Esophagus squamous epithelium (tissue), 5 donors: ENCODE results near the gene AGTRAP. TPM values are rescaled to one million over a fixed set of nuclear protein-coding genes. Genes with fewer than 3 reads are reported as not detected.

Experiments
- DNase-seq: peaks from one replicate; lab custom pipeline; 2025; lab: John Stamatoyannopoulos, UW
- H3K27ac ChIP-seq, 4 donors: fragments of 200-600 bp; sonication (generic); one replicate each; pipeline ENCODE4 v1.5.1; 2016 to 2019; ENCODE audit warnings: mild to moderate bottlenecking in 1 of 4
- H3K27me3 ChIP-seq, 4 donors: fragments of 200-600 bp; sonication (generic); 1 replicate in 3 of 4; 2 replicates in 1 of 4; pipeline versions ENCODE4 v1.5.1 to v1.6.0; 2017 to 2021; ENCODE audit warnings: antibody characterized with exemption in 1 of 4
- H3K36me3 ChIP-seq, 3 donors: fragments of 200-600 bp; sonication (generic); one replicate each; pipeline ENCODE4 v1.5.1; 2016 to 2019
- H3K4me1 ChIP-seq, 3 donors: fragments of 200-600 bp; sonication (generic); one replicate each; pipeline ENCODE4 v1.5.1; 2017 to 2019
- H3K4me3 ChIP-seq, 4 donors: fragments of 200-600 bp; sonication (generic); 1 replicate in 3 of 4; 2 replicates in 1 of 4; pipeline ENCODE4 v1.5.1; 2016 to 2019; ENCODE audit warnings: mild to moderate bottlenecking in 2 of 4, moderate library complexity in 1 of 4
- H3K9me3 ChIP-seq, 3 donors: fragments of 200-600 bp; sonication (generic); one replicate each; pipeline ENCODE4 v1.5.1; 2016 to 2019
- POLR2A ChIP-seq, 4 donors: fragments of 450-650 bp; IDR thresholded peaks; one replicate each; pipeline ENCODE4 v1.6.1; 2017; ENCODE audit warnings: antibody characterized with exemption in 4 of 4, mild to moderate bottlenecking in 4 of 4, moderate library complexity in 3 of 4
- WGBS, 2 donors: methylation state at CpG; one replicate each; pipeline ENCODE4 v1.1.5; 2018; 5-methylcytosine and 5-hydroxymethylcytosine counted together
- intact Hi-C: fragments of 100-400 bp; cut with DNase I; formaldehyde crosslinking; loops from one replicate; pipeline ENCODE4 v1.15.0; 2022
- total RNA-seq, 4 donors: library from RNA; depleted of rRNA; stranded (reverse); fragments of >200 nt; gene quantifications; one replicate each; pipeline ENCODE4 v1.1.0, GENCODE V29; 2016
- TF ChIP-seq, protein P1 (sequence below), 6 experiments: fragments of 450-650 bp in 4 of 6; fragments of 200-600 bp in 2 of 6; sonication (generic) in 2 of 6; IDR thresholded peaks; one replicate each; pipeline ENCODE4 v1.5.1; 2016 to 2019; ENCODE audit warnings: antibody characterized with exemption in 6 of 6, mild to moderate bottlenecking in 4 of 6, moderate library complexity in 4 of 6
- donor health status: DM: yes; HTN: yes; CAD: no.

AGTRAP gene
- total RNA-seq, 4 donors from 2014 or later: 34.5 to 89.5 (median 50.7) TPM

DNA sequence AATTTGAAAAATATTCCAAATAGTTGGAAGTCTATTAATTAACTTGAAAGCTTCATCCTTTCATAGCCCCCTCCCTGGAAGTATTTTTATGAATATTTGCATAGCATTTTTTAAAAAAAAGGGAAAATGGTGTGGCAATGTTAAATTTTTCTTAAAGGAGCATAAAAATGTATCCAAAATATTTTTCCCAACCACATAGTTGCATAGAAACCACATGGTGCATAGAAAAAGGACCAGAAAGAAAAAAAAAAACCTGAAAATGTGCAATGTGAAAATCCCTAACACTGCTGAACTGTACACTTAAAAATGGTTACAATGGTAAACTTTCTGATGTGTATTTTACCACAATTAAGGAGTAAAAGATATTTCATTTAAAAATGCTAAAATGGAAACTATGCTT is 34.1 kb downstream of the AGTRAP start:
- Histone ChIP-seq H3K36me3 (no peaks in the 10 kb centered on the region), H3K4me1 (no peaks in the 10 kb centered on the region), H3K9me3 (no peaks in the 10 kb centered on the region), H3K4me3 (no peak overlapping the region), H3K27ac (no peak overlapping the region), H3K27me3 (peaks cover 0 to 16% (median 0%) of the 10 kb centered on the region in 4 donors)
- no peak for TF ChIP-seq POLR2A (IDR thresholded peaks at IDR 0.05)
- TF ChIP-seq, protein P1, sequence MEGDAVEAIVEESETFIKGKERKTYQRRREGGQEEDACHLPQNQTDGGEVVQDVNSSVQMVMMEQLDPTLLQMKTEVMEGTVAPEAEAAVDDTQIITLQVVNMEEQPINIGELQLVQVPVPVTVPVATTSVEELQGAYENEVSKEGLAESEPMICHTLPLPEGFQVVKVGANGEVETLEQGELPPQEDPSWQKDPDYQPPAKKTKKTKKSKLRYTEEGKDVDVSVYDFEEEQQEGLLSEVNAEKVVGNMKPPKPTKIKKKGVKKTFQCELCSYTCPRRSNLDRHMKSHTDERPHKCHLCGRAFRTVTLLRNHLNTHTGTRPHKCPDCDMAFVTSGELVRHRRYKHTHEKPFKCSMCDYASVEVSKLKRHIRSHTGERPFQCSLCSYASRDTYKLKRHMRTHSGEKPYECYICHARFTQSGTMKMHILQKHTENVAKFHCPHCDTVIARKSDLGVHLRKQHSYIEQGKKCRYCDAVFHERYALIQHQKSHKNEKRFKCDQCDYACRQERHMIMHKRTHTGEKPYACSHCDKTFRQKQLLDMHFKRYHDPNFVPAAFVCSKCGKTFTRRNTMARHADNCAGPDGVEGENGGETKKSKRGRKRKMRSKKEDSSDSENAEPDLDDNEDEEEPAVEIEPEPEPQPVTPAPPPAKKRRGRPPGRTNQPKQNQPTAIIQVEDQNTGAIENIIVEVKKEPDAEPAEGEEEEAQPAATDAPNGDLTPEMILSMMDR (IDR thresholded peaks at IDR 0.05): no peak
- DNase-seq: no peak
- intact Hi-C loops: no loop called here

DNA sequence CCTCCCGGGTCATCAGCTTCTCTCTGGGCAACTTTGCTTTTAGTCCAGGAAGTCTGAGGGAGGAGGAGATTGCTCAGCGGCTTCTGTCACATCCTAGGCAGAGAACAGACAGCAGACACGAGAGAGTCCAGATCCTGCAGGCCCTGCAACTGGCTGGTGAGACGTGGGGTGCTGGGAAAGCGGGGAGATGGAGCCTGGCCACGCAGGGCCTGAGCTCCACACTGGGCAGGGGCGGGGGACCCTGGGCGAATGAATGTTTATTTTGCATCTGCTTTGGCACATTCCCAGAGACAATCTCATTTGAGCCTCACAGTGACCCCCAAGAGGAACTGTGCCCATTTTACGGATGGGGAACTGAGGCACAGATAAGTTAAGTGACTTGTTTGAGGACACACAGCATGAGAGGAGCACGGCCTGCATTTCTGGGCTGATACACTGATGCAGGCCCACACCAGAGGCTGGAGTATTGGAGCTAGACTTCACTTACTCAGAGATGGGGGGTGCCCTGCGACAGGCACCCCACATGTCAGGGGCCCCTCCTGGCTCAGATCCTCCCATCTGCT is 35.6 kb downstream of the AGTRAP start:
- intact Hi-C loops: no loop called here
- Histone ChIP-seq H3K4me1 (no peaks in the 10 kb centered on the region), H3K27ac (no peak overlapping the region), H3K4me3 (no peak overlapping the region), H3K27me3 (peaks cover 0 to 5% (median 0%) of the 10 kb centered on the region in 4 donors), H3K36me3 (no peaks in the 10 kb centered on the region), H3K9me3 (no peaks in the 10 kb centered on the region)
- TF ChIP-seq, protein P1 (IDR thresholded peaks at IDR 0.05): no peak
- no peak for TF ChIP-seq POLR2A (IDR thresholded peaks at IDR 0.05)
- no peak for DNase-seq
- 62 to 64% methylated on average over 8 of the region's 11 CpGs for WGBS, 2 donors

DNA sequence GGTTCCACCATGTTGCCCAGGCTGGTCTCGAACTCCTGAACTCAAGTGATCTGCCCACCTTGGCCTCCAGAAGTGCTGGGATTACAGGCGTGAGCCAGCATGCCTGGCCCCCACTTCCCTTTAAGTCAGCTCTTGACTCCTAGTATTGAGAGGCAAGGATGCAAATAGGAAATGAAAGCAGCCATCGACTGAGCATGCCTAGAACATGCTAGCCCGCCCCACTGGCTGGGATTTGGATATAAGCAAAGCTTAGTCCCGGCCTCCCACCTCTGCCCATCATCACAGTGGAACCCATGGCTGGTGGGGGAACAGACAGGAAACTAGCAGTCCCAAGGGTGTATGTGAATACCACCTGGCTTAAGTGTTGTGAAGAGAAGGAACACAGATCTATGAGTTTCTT is 36.5 kb downstream of the AGTRAP start:
- TF ChIP-seq POLR2A (IDR thresholded peaks at IDR 0.05): no peak
- TF ChIP-seq, protein P1 (IDR thresholded peaks at IDR 0.05): no peak
- 50 to 52% methylated on average over 1 to 2 of the region's 5 CpGs for WGBS, 2 donors
- intact Hi-C loops: no loop called here

DNA sequence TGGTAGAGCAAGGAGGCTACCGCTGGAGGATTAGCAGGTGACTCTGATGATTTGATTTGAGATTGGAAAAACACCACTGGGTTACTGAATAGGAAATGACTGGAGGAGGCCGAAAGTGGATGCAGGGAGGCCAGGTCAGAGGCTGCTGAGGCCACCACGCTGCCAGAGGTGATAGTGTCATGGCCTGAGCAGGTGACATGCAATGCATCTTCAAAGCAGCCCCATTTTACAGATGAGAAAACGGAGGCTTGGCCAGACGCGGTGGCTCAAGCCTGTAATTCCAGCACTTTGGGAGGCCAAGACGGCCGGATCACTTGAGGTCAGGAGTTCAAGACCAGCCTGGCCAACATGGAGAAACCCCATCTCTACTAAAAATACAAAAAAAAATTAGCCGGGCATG is 38.8 kb downstream of the AGTRAP start:
- DNase-seq: no peak
- no peaks in the 10 kb centered on the region for H3K4me1 ChIP-seq
- TF ChIP-seq, protein P1 (IDR thresholded peaks at IDR 0.05): no peak
- no peak for TF ChIP-seq POLR2A (IDR thresholded peaks at IDR 0.05)
- H3K36me3 ChIP-seq: no peaks in the 10 kb centered on the region
- no peak overlapping the region for H3K27ac ChIP-seq
- no peaks in the 10 kb centered on the region for H3K9me3 ChIP-seq
- no peaks in the 10 kb centered on the region for H3K27me3 ChIP-seq
- intact Hi-C loops: no loop called here
- WGBS, 2 donors: 81 to 92% methylated on average over 9 of the region's 9 CpGs
- no peak overlapping the region for H3K4me3 ChIP-seq

More for the DNA sequence above, 36.5 kb downstream of the AGTRAP start:
- Histone ChIP-seq H3K36me3 (no peaks in the 10 kb centered on the region), H3K4me3 (no peak overlapping the region), H3K27ac (no peak overlapping the region), H3K9me3 (no peaks in the 10 kb centered on the region), H3K27me3 (no peaks in the 10 kb centered on the region), H3K4me1 (no peaks in the 10 kb centered on the region)
- DNase-seq: no peak

DNA sequence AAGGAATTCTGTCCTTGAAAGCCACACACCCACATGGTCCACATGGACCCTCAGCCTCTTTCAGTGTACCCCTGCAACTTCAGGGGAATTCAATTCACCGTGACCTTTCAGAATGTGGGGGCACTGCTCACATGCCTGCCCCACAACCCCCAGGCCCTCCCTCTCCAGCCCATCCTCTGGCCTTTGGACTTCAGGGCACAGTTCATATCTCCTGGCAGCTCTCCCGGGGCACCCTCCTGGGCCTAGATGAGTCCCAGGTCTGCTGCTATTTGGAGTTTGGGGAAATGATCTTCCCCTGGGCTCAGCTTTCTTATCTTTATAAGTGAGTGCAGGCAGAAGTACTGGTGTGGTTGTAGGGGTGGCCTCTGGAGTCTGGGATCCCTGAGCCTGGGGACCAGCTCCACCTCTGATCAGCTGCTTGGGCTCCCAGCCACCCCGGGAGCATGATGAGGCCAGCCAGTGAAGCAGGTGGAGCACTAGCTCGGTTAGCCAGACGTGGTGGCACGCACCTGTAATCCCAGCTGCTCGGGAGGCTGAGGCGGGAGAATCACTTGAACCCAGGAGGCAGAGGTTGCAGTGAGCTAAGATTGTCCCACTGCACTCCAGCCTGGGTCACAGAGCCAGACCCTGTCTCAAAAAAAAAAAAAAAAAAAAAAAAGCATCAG is 41.9 kb downstream of the AGTRAP start:
- Histone ChIP-seq H3K9me3 (no peaks in the 10 kb centered on the region), H3K27ac (no peak overlapping the region), H3K36me3 (no peaks in the 10 kb centered on the region), H3K4me3 (no peak overlapping the region), H3K4me1 (no peaks in the 10 kb centered on the region), H3K27me3 (no peaks in the 10 kb centered on the region)
- no peak for DNase-seq
- 88 to 100% methylated on average over 2 to 7 of the region's 8 CpGs for WGBS, 2 donors
- intact Hi-C loops: no loop called here
- TF ChIP-seq POLR2A (IDR thresholded peaks at IDR 0.05): no peak
- TF ChIP-seq, protein P1 (IDR thresholded peaks at IDR 0.05): no peak
